ENCODE data around the gene DIRAS3.
"Not testable (repeated sequence)": the region's sequence is repeated elsewhere in the genome, so short reads cannot be mapped to it uniquely, and the experiment has no call there.

The DIRAS3 gene

GRCh38 chr1:68024635-68025338 lies 25.6 kb downstream of the DIRAS3 start:
- DNase-seq, result no peak

GRCh38 chr1:68016381-68016780 lies 34.0 kb downstream of the DIRAS3 start:
- no peak for DNase-seq

GRCh38 chr1:68015971-68016370 lies 34.5 kb downstream of the DIRAS3 start:
- no peak for DNase-seq

GRCh38 chr1:68015369-68015768 lies 35.1 kb downstream of the DIRAS3 start:
- no peak for DNase-seq

GRCh38 chr1:68013351-68013750 lies 37.1 kb downstream of the DIRAS3 start:
- DNase-seq, result no peak

- no peak for DNase-seq
Measured at GRCh38 chr1:68011657-68012375, 38.6 kb downstream of the DIRAS3 start.

GRCh38 chr1:68010543-68010942 lies 39.9 kb downstream of the DIRAS3 start:
- DNase-seq, result no peak

GRCh38 chr1:68010090-68010489 lies 40.3 kb downstream of the DIRAS3 start:
- peak; percentile 39 for DNase-seq

- not testable (repeated sequence) for DNase-seq
Measured at GRCh38 chr1:68003626-68004025, 46.8 kb downstream of the DIRAS3 start.

- DNase-seq, result no peak
Measured at GRCh38 chr1:68000191-68000590, 50.2 kb downstream of the DIRAS3 start.

GRCh38 chr1:67997746-67998145 lies 52.7 kb downstream of the DIRAS3 start:
- no peak for DNase-seq
